ENCODE measurements around the gene CNP. TPM values are rescaled to one million over a fixed set of nuclear protein-coding genes. Genes with fewer than 3 reads are reported as not detected.

The CNP gene
- total and polyA plus RNA-seq, 2 of the 8 experiments (the other 6 are each of a cell fraction or from before 2014, with no cell fraction given), result 21.9 to 60.6 TPM

- no peak for TF ChIP-seq JUN (IDR thresholded peaks at IDR 0.05; ENCODE audit: low read depth, low read length)
- TF ChIP-seq POLR2A (IDR thresholded peaks at IDR 0.05; ENCODE audit: control extremely low read depth in 1 of 2, low read depth in 2 of 2, low read length in 2 of 2), result no peak
- TF ChIP-seq BACH1 (IDR thresholded peaks at IDR 0.05; ENCODE audit: low read length), result no peak
These were observed 17.7 kb upstream of the CNP start (continued) for GRCh38 chr17:41948762-41949460.

Data from H1 (cell line).